Measurements from ENCODE around the gene LVRN.
A peak's percentile ranks its signal among the peaks of the same experiment; 100 is the strongest.

GRCh38 chr5:115962565-115963402, 509 bp downstream of the LVRN start:
- TF ChIP-seq POLR2AphosphoS5 (IDR thresholded peaks at IDR 0.05), result no peak
- peak in 2 of 4 experiments; percentile 5 to 6 for TF ChIP-seq CTCF (IDR thresholded peaks at IDR 0.05)

All from gastroesophageal sphincter (tissue), 3 donors.